Measurements from ENCODE around the gene CACTIN. TPM values are rescaled to one million over a fixed set of nuclear protein-coding genes. Genes with fewer than 3 reads are reported as not detected.
A peak's percentile ranks its signal among the peaks of the same experiment; 100 is the strongest.

CACTIN gene
- polyA plus RNA-seq, 1 donor (not counting 4 experiments of a cell fraction or from before 2014, with no cell fraction given) = 10.8 TPM

DNA sequence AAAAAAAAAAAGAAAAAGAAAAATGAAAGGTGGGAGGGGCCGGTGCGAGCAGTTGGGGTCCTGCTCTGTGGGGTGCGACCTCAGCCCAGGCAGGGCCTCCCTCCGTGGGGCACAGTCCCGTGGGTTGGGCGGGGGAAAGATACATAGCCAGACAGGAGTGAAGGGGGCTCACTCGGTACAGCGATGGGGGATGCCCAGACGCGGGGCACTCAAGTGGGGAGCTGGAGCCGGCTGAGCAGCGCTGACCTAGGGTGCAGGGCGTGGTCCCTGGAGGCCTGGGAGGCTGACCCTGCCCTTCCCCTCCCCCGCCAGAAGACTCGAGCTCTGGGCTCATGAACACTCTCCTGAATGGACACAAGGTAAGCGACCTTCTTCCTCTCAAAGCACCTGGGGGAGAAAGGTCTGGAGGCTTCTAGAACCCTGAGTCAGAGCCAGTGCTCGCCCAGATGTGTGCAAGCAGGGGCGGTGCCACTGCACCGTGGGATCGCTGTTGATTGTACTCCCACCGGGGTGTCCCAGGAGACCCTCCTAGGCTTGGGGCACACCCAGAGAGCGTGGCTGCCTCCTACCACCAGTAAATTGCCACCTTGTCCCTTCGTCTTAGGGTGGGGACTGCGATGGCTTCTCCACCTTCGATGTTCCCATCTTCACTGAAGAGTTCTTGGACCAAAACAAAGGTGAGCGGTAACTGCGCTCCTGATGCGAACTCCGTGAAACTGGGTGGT is 50.5 kb downstream of the CACTIN start:
- H3K79me2 ChIP-seq (ENCODE audit: control insufficient read depth, insufficient read depth, low read length) = no peaks in the 10 kb centered on the region
- DNase-seq (ENCODE audit: low read depth, low spot score) (no peak), FAIRE-seq (no peak)
- H3K4me3 ChIP-seq (ENCODE audit: control insufficient read depth in 2 of 3, extremely low read depth in 1 of 3, insufficient read depth in 2 of 3, low read depth in 1 of 3, low read length in 3 of 3) = peak overlapping the region; percentile 25 to 71 (median 44)
- no peaks in the 10 kb centered on the region for H3K9me3 ChIP-seq (ENCODE audit: control insufficient read depth, low read depth, low read length)
- no peaks in the 10 kb centered on the region for H4K20me1 ChIP-seq (ENCODE audit: control insufficient read depth, extremely low read depth, insufficient read depth, low read length)
- H3K9ac ChIP-seq (ENCODE audit: control insufficient read depth, extremely low read depth, insufficient read depth, low read length) = peak overlapping the region; percentile 33
- peaks cover 2 to 3% of the 10 kb centered on the region in 2 experiments for H3K36me3 ChIP-seq (ENCODE audit: control insufficient read depth in 2 of 2, extremely low read depth in 1 of 2, insufficient read depth in 2 of 2, low read length in 2 of 2)
- no peaks in the 10 kb centered on the region for H3K9me1 ChIP-seq (ENCODE audit: control insufficient read depth, extremely low read depth, insufficient read depth, low read length)
- H2AFZ ChIP-seq (ENCODE audit: control insufficient read depth, low read length) = no peak overlapping the region
- H3K4me2 ChIP-seq (ENCODE audit: control insufficient read depth, extremely low read depth, insufficient read depth, low read depth, low read length) = peak overlapping the region; percentile 92
- H3K27ac ChIP-seq (ENCODE audit: control insufficient read depth, insufficient read depth, low read length) = no peak overlapping the region
- H3K27me3 ChIP-seq (ENCODE audit: control insufficient read depth, extremely low read depth, insufficient read depth, low read length) = no peaks in the 10 kb centered on the region
- dilution Hi-C loops (cut with MboI; ENCODE audit: extremely low pct_ligation_motif_present, low sequenced_read_pairs) = no loop called here
- TF ChIP-seq, protein P1, sequence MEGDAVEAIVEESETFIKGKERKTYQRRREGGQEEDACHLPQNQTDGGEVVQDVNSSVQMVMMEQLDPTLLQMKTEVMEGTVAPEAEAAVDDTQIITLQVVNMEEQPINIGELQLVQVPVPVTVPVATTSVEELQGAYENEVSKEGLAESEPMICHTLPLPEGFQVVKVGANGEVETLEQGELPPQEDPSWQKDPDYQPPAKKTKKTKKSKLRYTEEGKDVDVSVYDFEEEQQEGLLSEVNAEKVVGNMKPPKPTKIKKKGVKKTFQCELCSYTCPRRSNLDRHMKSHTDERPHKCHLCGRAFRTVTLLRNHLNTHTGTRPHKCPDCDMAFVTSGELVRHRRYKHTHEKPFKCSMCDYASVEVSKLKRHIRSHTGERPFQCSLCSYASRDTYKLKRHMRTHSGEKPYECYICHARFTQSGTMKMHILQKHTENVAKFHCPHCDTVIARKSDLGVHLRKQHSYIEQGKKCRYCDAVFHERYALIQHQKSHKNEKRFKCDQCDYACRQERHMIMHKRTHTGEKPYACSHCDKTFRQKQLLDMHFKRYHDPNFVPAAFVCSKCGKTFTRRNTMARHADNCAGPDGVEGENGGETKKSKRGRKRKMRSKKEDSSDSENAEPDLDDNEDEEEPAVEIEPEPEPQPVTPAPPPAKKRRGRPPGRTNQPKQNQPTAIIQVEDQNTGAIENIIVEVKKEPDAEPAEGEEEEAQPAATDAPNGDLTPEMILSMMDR (optimal IDR thresholded peaks at IDR 0.05 in 1 of 3, IDR thresholded peaks at IDR 0.05 in 1 of 3, conservative IDR thresholded peaks at IDR 0.05 in 1 of 3; ENCODE audit: extremely low read depth in 1 of 3, insufficient read depth in 2 of 3, low read length in 3 of 3) = no peak
- no peak for TF ChIP-seq EZH2 (IDR thresholded peaks at IDR 0.05; ENCODE audit: low read length)
- peaks cover 16% of the 10 kb centered on the region for H3K4me1 ChIP-seq (ENCODE audit: control insufficient read depth, extremely low read depth, insufficient read depth, low read length)

DNA sequence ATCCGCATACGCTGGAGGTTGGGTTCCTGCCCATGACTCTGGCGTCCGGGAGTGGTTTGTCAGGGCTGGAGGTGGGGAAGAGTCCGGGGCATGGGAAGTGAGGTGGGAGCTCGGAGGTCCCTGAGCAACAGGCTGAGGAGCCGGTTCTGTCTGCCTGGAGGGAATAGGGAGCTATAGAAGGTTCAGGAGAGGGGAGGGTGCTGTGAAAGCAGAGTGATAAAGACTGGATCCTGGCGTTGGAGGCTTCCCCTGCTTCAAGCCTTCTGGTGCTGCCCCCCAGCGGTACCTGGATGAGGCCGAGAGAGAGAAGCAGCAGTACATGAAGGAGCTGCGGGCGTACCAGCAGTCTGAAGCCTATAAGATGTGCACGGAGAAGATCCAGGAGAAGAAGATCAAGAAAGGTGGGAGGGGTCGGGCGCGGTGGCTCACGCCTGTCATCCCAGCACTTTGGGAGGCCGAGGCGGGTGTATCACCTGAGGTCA is 51.3 kb downstream of the CACTIN start:
- Histone ChIP-seq H3K27ac (ENCODE audit: control insufficient read depth, insufficient read depth, low read length) (no peak overlapping the region), H3K27me3 (ENCODE audit: control insufficient read depth, extremely low read depth, insufficient read depth, low read length) (no peaks in the 10 kb centered on the region), H2AFZ (ENCODE audit: control insufficient read depth, low read length) (no peak overlapping the region), H3K79me2 (ENCODE audit: control insufficient read depth, insufficient read depth, low read length) (no peaks in the 10 kb centered on the region), H3K4me2 (ENCODE audit: control insufficient read depth, extremely low read depth, insufficient read depth, low read depth, low read length) (no peak overlapping the region), H4K20me1 (ENCODE audit: control insufficient read depth, extremely low read depth, insufficient read depth, low read length) (no peaks in the 10 kb centered on the region), H3K9me1 (ENCODE audit: control insufficient read depth, extremely low read depth, insufficient read depth, low read length) (no peaks in the 10 kb centered on the region), H3K9me3 (ENCODE audit: control insufficient read depth, low read depth, low read length) (no peaks in the 10 kb centered on the region), H3K4me3 (ENCODE audit: control insufficient read depth in 2 of 3, extremely low read depth in 1 of 3, insufficient read depth in 2 of 3, low read depth in 1 of 3, low read length in 3 of 3) (no peak overlapping the region), H3K4me1 (ENCODE audit: control insufficient read depth, extremely low read depth, insufficient read depth, low read length) (peaks cover 16% of the 10 kb centered on the region), H3K9ac (ENCODE audit: control insufficient read depth, extremely low read depth, insufficient read depth, low read length) (no peak overlapping the region), H3K36me3 (ENCODE audit: control insufficient read depth in 2 of 2, extremely low read depth in 1 of 2, insufficient read depth in 2 of 2, low read length in 2 of 2) (peaks cover 2 to 3% of the 10 kb centered on the region in 2 experiments)
- DNase-seq (ENCODE audit: low read depth, low spot score) (no peak), FAIRE-seq (no peak)
- dilution Hi-C loops (cut with MboI; ENCODE audit: extremely low pct_ligation_motif_present, low sequenced_read_pairs) = no loop called here
- TF ChIP-seq, protein P1 (optimal IDR thresholded peaks at IDR 0.05 in 1 of 3, IDR thresholded peaks at IDR 0.05 in 1 of 3, conservative IDR thresholded peaks at IDR 0.05 in 1 of 3; ENCODE audit: extremely low read depth in 1 of 3, insufficient read depth in 2 of 3, low read length in 3 of 3) = peak in 2 of 3 experiments; percentile 12 to 30
- TF ChIP-seq EZH2 (IDR thresholded peaks at IDR 0.05; ENCODE audit: low read length) = no peak
